Muscle layer of colon (tissue), 2 donors: ENCODE results near the gene TMEM232.

Experiments
- H3K27ac ChIP-seq: one replicate; pipeline ENCODE4 v1.7.0; 2013; ENCODE audit warnings: low read depth, mild to moderate bottlenecking, low read length, moderate library complexity
- H3K27me3 ChIP-seq, 2 donors: one replicate each; pipeline ENCODE4 v1.7.0; 2013; ENCODE audit warnings: low read length in 2 of 2, mild to moderate bottlenecking in 2 of 2; ENCODE audit not compliant: insufficient read depth in 2 of 2, control insufficient read depth in 1 of 2
- H3K36me3 ChIP-seq: one replicate; pipeline ENCODE4 v1.7.0; 2013; ENCODE audit warnings: mild to moderate bottlenecking, low read length; ENCODE audit not compliant: insufficient read depth
- H3K4me1 ChIP-seq: one replicate; pipeline ENCODE4 v1.7.0; 2013; ENCODE audit warnings: mild to moderate bottlenecking, low read length; ENCODE audit not compliant: insufficient read depth
- H3K4me3 ChIP-seq, 2 donors: one replicate each; pipeline ENCODE4 v1.7.0; 2013; ENCODE audit warnings: low read length in 2 of 2, low read depth in 1 of 2, mild to moderate bottlenecking in 1 of 2, moderate library complexity in 1 of 2
- H3K9ac ChIP-seq: one replicate; pipeline ENCODE4 v1.7.0; 2013; ENCODE audit warnings: low read length
- H3K9me3 ChIP-seq: one replicate; pipeline ENCODE4 v1.7.0; 2013; ENCODE audit warnings: mild to moderate bottlenecking, low read length
- donor health status: abdominal sarcoma.
- donor health status: Adenocarcinoma of cecum.

Gene TMEM232

GRCh38 chr5:110441035-110441434 is 285.4 kb downstream of the TMEM232 start:
- Histone ChIP-seq H3K9ac (no peak overlapping the region), H3K9me3 (no peaks in the 10 kb centered on the region), H3K27ac (no peak overlapping the region), H3K4me3 (no peak overlapping the region), H3K27me3 (no peaks in the 10 kb centered on the region), H3K4me1 (no peaks in the 10 kb centered on the region), H3K36me3 (no peaks in the 10 kb centered on the region)

DNA sequence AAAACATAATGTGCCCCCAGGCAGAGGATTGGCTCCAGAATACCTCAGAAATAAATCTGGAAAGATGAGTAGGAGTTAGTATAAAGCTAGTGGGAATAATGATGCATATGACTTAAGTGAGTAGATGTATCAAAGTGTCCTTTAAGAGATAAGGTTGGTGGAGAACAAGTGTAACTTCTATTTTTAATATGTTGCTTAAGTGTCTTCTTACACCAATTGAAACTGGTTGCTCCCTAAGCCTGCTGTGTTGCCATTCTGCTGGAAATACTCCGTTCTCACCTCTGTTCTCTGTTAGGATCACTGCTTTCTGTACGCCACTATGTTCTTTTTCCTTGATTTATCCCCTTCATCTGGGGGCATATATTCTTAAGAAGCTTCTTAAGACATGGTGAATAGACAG is 286.4 kb downstream of the TMEM232 start:
- no peaks in the 10 kb centered on the region for H3K27me3 ChIP-seq
- no peak overlapping the region for H3K9ac ChIP-seq
- no peaks in the 10 kb centered on the region for H3K36me3 ChIP-seq
- H3K9me3 ChIP-seq = no peaks in the 10 kb centered on the region
- H3K27ac ChIP-seq = no peak overlapping the region
- no peaks in the 10 kb centered on the region for H3K4me1 ChIP-seq
- no peak overlapping the region for H3K4me3 ChIP-seq

- Histone ChIP-seq H3K4me1 (no peaks in the 10 kb centered on the region), H3K9ac (no peak overlapping the region), H3K27ac (no peak overlapping the region), H3K36me3 (no peaks in the 10 kb centered on the region), H3K4me3 (no peak overlapping the region), H3K27me3 (no peaks in the 10 kb centered on the region), H3K9me3 (no peaks in the 10 kb centered on the region)
These were observed 287.2 kb downstream of the TMEM232 start for GRCh38 chr5:110439296-110439695.

DNA sequence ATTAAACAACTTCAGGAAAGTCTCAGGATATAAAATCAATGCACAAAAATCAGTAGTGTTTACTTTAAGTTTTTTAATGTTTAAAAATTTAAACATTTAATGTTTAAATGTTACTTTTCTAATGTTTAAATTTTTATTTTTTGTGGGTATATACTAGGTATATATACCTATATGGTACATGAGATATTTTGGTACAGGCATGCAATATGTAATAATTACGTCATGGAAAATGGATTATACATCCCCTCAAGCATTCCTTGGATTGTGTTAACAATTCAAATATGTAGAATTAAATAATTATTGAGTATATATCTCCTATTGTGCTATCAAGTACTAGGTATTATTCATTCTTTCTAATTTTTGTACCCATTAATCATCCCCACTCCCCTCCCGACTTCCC is 291.3 kb downstream of the TMEM232 start:
- Histone ChIP-seq H3K27ac (no peak overlapping the region), H3K4me1 (no peaks in the 10 kb centered on the region), H3K27me3 (no peaks in the 10 kb centered on the region), H3K9ac (no peak overlapping the region), H3K9me3 (peaks cover 6% of the 10 kb centered on the region), H3K4me3 (no peak overlapping the region), H3K36me3 (no peaks in the 10 kb centered on the region)

GRCh38 chr5:110431603-110432002 is 294.9 kb downstream of the TMEM232 start:
- Histone ChIP-seq H3K27ac (no peak overlapping the region), H3K9ac (no peak overlapping the region), H3K36me3 (no peaks in the 10 kb centered on the region), H3K4me3 (no peak overlapping the region), H3K9me3 (peaks cover 6% of the 10 kb centered on the region), H3K27me3 (no peaks in the 10 kb centered on the region), H3K4me1 (no peaks in the 10 kb centered on the region)

DNA sequence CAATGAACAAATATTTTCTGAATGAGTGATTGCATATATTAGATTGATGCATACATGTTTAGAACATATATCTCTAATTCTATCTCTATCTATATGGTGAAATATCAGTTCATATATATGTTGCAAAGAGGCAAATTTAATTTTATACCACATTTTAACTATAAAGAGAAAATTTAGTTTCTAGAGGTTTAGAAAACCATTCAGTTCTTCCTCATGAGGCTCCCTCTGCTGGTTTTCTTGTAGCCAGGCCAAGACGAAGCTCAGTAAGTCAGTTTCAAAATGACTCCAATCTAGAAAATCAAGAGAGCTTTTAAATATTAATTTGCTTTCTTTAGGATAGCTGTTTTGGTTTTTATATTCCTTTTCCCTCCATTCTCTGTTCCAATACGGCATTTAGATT is 312.1 kb downstream of the TMEM232 start:
- no peak overlapping the region for H3K9ac ChIP-seq
- H3K4me1 ChIP-seq = no peaks in the 10 kb centered on the region
- no peaks in the 10 kb centered on the region for H3K27me3 ChIP-seq
- no peaks in the 10 kb centered on the region for H3K9me3 ChIP-seq
- H3K27ac ChIP-seq = no peak overlapping the region
- no peaks in the 10 kb centered on the region for H3K36me3 ChIP-seq
- no peak overlapping the region for H3K4me3 ChIP-seq

DNA sequence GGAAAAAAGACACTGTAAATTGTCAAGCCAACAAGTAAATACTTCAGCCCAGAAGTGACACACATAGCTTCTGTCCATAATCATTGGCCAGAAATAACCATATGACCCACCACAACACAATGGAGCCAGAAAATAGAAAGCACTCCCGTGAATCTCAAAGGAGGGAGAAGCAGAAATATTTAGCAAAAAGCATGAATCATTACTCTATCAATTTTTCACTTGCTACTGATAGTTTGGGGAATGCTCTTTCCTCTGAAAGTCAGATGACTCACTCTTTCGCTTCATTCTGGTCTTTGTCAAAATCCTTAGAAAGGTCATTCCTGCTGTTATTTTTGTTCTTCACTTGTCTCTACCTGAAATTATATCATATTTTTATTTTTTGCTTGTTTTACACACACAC is 312.6 kb downstream of the TMEM232 start:
- Histone ChIP-seq H3K9me3 (no peaks in the 10 kb centered on the region), H3K27ac (no peak overlapping the region), H3K4me1 (no peaks in the 10 kb centered on the region), H3K9ac (no peak overlapping the region), H3K4me3 (no peak overlapping the region), H3K36me3 (no peaks in the 10 kb centered on the region), H3K27me3 (no peaks in the 10 kb centered on the region)

DNA sequence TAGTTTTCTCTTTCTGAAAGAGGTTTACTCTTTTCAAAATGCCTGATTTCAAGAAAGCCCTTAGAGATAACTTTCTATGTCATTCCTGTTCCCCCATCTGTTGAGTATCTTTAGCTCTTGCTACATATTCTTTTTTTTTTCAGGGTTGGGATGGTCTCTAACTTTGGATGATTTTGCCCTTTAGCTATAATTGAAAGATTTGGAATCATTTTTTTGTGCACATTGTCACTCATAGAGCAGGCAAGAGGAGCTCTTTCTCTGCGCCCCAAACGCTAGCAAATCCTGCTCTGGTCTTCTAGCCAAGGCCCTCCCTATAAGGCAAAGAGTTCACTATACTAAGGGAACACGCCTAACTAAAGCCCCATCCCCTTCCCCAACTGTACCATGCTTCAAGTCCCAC is 316.9 kb downstream of the TMEM232 start:
- Histone ChIP-seq H3K27me3 (no peaks in the 10 kb centered on the region), H3K4me3 (no peak overlapping the region), H3K9me3 (no peaks in the 10 kb centered on the region), H3K27ac (no peak overlapping the region), H3K4me1 (no peaks in the 10 kb centered on the region), H3K36me3 (no peaks in the 10 kb centered on the region), H3K9ac (no peak overlapping the region)

GRCh38 chr5:110402562-110402961 is 323.9 kb downstream of the TMEM232 start:
- no peaks in the 10 kb centered on the region for H3K9me3 ChIP-seq

GRCh38 chr5:110401881-110402280 is 324.6 kb downstream of the TMEM232 start:
- H3K27me3 ChIP-seq = no peaks in the 10 kb centered on the region
- H3K4me1 ChIP-seq = no peaks in the 10 kb centered on the region
- no peak overlapping the region for H3K4me3 ChIP-seq
- H3K36me3 ChIP-seq = no peaks in the 10 kb centered on the region
- H3K27ac ChIP-seq = no peak overlapping the region
- H3K9ac ChIP-seq = no peak overlapping the region
- H3K9me3 ChIP-seq = no peaks in the 10 kb centered on the region

More at GRCh38 chr5:110402562-110402961, 323.9 kb downstream of the TMEM232 start:
- Histone ChIP-seq H3K27ac (no peak overlapping the region), H3K9ac (no peak overlapping the region), H3K4me1 (no peaks in the 10 kb centered on the region), H3K27me3 (no peaks in the 10 kb centered on the region), H3K4me3 (no peak overlapping the region), H3K36me3 (no peaks in the 10 kb centered on the region)

DNA sequence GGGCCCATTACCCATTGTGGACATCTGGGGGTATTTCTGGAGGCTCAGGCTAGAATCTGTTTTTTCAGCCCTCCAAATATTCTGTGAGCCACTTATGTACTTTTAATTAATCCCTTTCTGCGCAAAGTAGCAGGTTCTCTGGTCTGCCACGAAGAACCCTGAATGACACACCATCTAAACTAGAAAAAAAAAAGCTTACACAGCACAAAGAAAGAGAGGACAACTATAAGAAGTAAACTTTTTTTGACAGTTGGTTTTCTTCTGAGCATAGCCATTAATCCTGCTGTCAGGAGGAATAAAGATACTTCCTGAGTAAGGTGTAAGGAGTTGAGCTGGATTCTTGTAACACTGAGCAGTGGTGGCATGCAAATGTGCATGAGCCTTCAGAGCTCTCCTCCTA is 327.5 kb downstream of the TMEM232 start:
- Histone ChIP-seq H3K4me3 (no peak overlapping the region), H3K9ac (no peak overlapping the region), H3K27me3 (no peaks in the 10 kb centered on the region), H3K4me1 (no peaks in the 10 kb centered on the region), H3K9me3 (no peaks in the 10 kb centered on the region), H3K27ac (no peak overlapping the region), H3K36me3 (no peaks in the 10 kb centered on the region)

- H3K9me3 ChIP-seq = no peaks in the 10 kb centered on the region
- no peaks in the 10 kb centered on the region for H3K4me1 ChIP-seq
- no peak overlapping the region for H3K9ac ChIP-seq
- no peaks in the 10 kb centered on the region for H3K36me3 ChIP-seq
- no peak overlapping the region for H3K27ac ChIP-seq
- no peak overlapping the region for H3K4me3 ChIP-seq
- no peaks in the 10 kb centered on the region for H3K27me3 ChIP-seq
These were observed 329.2 kb downstream of the TMEM232 start for GRCh38 chr5:110397281-110397680.
